Pancreas (tissue), 10 donors: ENCODE measurements around the gene CALCA. TPM values are rescaled to one million over a fixed set of nuclear protein-coding genes. Genes with fewer than 3 reads are reported as not detected.
"Not testable (repeated sequence)": the region's sequence is repeated elsewhere in the genome, so short reads cannot be mapped to it uniquely, and the experiment has no call there.

Source experiments
- ATAC-seq, 4 donors: fragments of 200-7000 bp; cut with Tn5 transposase; one replicate each; pipeline versions ENCODE4 v1.8.0 to v1.9.1; 2020; ENCODE audit warnings: mild to moderate bottlenecking in 4 of 4, moderate library complexity in 4 of 4
- DNase-seq, 6 donors: peaks; one replicate each; pipeline ENCODE4 v3.0.0-alpha.2; 2020
- FAIRE-seq: peaks from 2 replicates; lab custom pipeline; 2012; peaks lifted over from hg19 to GRCh38; lab: Jason Lieb, UNC
- H3K27ac ChIP-seq, 4 donors: fragments of 200-600 bp; sonication (generic); 1 replicate in 3 of 4; 2 replicates in 1 of 4; pipeline versions ENCODE4 v1.5.0 to v1.8.0; 2020
- H3K27me3 ChIP-seq, 4 donors: fragments of 200-600 bp; one replicate each; pipeline ENCODE4 v1.8.0; 2021
- H3K36me3 ChIP-seq, 3 donors: fragments of 200-600 bp; sonication (generic) in 1 of 3; one replicate each; pipeline versions ENCODE4 v1.5.0 to v1.8.0; 2020 to 2021
- H3K4me1 ChIP-seq, 3 donors: fragments of 200-600 bp; one replicate each; pipeline ENCODE4 v1.8.0; 2021
- H3K4me3 ChIP-seq, 4 donors: fragments of 200-600 bp; sonication (generic) in 2 of 4; one replicate each; pipeline versions ENCODE4 v1.5.0 to v1.8.0; 2020 to 2021
- H3K9me3 ChIP-seq, 4 donors: fragments of 200-600 bp; one replicate each; pipeline ENCODE4 v1.8.0; 2021
- WGBS, 2 donors: extraction: QIAGEN DNeasy Blood & Tissue Kit; methylation state at CpG; one replicate each; pipeline ENCODE4 v1.1.7; 2013; 5-methylcytosine and 5-hydroxymethylcytosine counted together
- intact Hi-C, 3 donors: fragments of 100-400 bp; cut with DNase I; formaldehyde crosslinking; loops; one replicate each; pipeline versions ENCODE4 v1.11.1 to v1.14.2; 2022
- polyA plus RNA-seq, 2 donors: library from polyadenylated mRNA; stranded (reverse); fragments of 200-250 nt; gene quantifications; one replicate each; pipeline ENCODE4 v1.2.3, GENCODE V29; 2013
- total RNA-seq, 6 donors: library from RNA; stranded (reverse); fragmentation: NEBNext Ultra II Directional in 4 of 6; extraction: Animal tissue kit (Norgen Biotek cat#: 25700) in 4 of 6; gene quantifications; one replicate each; pipeline versions ENCODE4 v1.2.1 to v1.2.4, GENCODE V29; 2021 to 2023
- TF ChIP-seq, protein P1 (sequence below), 4 donors: fragments of 200-600 bp; sonication (generic) in 3 of 4; IDR thresholded peaks; one replicate each; pipeline versions ENCODE4 v1.5.0 to v1.8.0; 2021; ENCODE audit warnings: antibody characterized with exemption in 4 of 4
- donor health status: healthy with polysubstance abuse.
- donor health status: DM: no; HTN: no; CAD: no; lungs with moderate emphysema.
- donor health status: DM: no; HTN: no; CAD: no.
- donor health status: control.
- donor health status: control.
- donor health status: Bipolar disorder and iron deficiency.
- donor health status: DM: yes; HTN: yes; CAD: no.
- donor health status: DM: no; HTN: no; CAD: no.
- donor health status: DM: no; HTN: no; CAD: no.
- donor health status: DM: yes; HTN: yes; CAD: no.

CALCA gene
- total and polyA plus RNA-seq, 8 donors: 0.12 to 0.38 TPM; not detected in 6

DNA sequence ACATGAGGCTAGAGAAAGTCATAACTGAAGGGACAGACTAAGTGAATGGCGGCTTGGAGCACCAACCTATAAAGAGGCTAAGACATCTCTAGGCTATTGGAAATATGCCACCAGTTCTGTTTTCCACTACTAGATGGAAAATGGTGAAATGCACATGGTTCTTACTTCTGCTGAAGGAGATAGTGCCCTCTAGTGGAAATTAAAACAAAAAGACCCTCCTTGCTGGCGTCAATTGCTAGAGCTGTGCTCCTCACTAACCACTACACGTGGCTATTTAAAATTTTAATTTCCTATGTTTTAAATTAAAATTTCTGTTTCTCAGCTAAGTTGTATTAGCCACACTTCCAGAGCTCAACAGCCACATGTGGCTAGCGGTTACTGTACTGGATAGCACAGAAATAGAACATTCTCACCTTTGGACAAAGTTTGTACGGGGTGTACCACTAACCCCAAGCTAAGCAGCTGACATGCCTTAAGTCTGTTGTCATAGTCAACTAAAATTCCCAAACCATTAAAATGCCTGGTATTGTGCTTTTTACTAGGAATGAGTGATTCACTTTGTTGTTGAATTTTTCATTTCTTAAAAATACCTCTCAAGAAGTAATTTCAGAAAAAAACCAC lies 34.1 kb upstream of the CALCA start:
- no peak overlapping the region for H3K4me3 ChIP-seq
- DNase-seq: no peak
- WGBS, 2 donors: 79 to 82% methylated on average over 5 of the region's 5 CpGs
- no peak for ATAC-seq
- TF ChIP-seq, protein P1, sequence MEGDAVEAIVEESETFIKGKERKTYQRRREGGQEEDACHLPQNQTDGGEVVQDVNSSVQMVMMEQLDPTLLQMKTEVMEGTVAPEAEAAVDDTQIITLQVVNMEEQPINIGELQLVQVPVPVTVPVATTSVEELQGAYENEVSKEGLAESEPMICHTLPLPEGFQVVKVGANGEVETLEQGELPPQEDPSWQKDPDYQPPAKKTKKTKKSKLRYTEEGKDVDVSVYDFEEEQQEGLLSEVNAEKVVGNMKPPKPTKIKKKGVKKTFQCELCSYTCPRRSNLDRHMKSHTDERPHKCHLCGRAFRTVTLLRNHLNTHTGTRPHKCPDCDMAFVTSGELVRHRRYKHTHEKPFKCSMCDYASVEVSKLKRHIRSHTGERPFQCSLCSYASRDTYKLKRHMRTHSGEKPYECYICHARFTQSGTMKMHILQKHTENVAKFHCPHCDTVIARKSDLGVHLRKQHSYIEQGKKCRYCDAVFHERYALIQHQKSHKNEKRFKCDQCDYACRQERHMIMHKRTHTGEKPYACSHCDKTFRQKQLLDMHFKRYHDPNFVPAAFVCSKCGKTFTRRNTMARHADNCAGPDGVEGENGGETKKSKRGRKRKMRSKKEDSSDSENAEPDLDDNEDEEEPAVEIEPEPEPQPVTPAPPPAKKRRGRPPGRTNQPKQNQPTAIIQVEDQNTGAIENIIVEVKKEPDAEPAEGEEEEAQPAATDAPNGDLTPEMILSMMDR (IDR thresholded peaks at IDR 0.05): no peak
- no peaks in the 10 kb centered on the region for H3K4me1 ChIP-seq
- no peaks in the 10 kb centered on the region for H3K27me3 ChIP-seq
- no peaks in the 10 kb centered on the region for H3K36me3 ChIP-seq
- FAIRE-seq: no peak
- intact Hi-C loops: no loop called here
- H3K9me3 ChIP-seq: no peaks in the 10 kb centered on the region
- H3K27ac ChIP-seq: no peak overlapping the region

DNA sequence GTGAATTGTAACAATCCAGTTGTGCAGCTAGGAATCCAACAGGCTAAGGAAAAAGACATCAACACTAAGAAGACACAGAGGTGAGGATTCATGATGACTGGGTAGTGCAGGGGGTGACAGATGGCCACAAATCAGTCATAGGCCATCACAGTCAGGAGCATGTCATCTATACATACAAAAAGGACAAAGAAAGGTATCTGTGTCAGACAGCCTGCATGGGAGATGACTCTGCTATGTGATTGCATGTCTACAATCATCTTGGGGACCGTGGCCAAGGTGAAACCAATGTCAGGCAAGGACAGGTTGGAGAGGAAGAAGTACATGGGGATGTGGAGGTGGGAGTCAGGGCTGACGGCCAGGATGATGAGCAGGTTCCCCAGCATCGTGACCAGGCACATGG lies 16.0 kb upstream of the CALCA start:
- H3K9me3 ChIP-seq, H3K4me3 ChIP-seq, ATAC-seq, FAIRE-seq, H3K27me3 ChIP-seq, H3K27ac ChIP-seq, DNase-seq, H3K36me3 ChIP-seq, H3K4me1 ChIP-seq, intact Hi-C loops: not testable (repeated sequence)
- 66 to 71% methylated on average over 3 of the region's 3 CpGs for WGBS, 2 donors

DNA sequence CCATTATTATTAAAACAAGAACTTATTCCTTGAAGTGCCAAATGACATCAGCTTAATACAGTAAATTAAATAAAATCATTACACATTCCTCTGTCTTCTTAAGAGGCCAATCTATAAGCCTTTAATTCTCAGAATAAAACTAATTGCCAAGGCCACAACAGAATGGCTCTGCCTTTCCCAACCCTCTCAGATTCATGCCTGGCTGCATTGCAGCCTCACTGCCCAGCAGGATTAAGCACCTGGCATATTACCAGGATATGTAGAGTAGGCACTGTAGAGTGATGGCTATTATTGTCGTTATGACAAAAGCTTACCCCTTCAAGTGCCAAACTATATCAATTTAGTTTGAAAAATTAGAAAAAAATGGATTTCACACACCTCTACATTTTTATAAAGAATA lies 9.4 kb upstream of the CALCA start:
- Histone ChIP-seq H3K27ac (no peak overlapping the region), H3K9me3 (no peaks in the 10 kb centered on the region), H3K27me3 (peaks cover 0 to 15% (median 0%) of the 10 kb centered on the region in 4 donors), H3K4me1 (no peaks in the 10 kb centered on the region), H3K36me3 (no peaks in the 10 kb centered on the region), H3K4me3 (no peak overlapping the region)
- no peak for FAIRE-seq
- no peak for DNase-seq
- intact Hi-C loops: no loop called here
- TF ChIP-seq, protein P1 (IDR thresholded peaks at IDR 0.05): no peak
- ATAC-seq: no peak
- WGBS, 2 donors: 69 to 70% methylated on average over 1 of the region's 1 CpG

DNA sequence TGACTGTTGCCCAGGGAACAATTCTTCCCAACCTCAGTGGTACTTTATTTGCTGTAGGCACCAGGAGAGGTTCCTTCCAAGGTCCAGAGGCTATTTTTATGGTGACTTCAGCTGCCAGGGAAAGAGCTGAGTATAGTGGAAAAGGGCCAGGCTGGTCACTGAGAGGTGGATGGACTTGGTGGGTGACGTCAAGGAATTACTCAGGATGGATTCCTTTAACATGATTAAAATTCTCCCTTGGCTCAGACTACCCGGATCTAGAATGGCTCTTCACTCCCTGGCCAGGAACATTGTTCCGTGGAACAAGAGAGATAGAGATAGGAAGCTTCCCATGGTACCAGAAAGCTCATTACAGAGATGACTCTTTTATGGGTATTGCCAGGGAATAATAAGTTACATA lies 8.7 kb upstream of the CALCA start:
- no peaks in the 10 kb centered on the region for H3K9me3 ChIP-seq
- 88 to 95% methylated on average over 3 of the region's 3 CpGs for WGBS, 2 donors
- no peak overlapping the region for H3K4me3 ChIP-seq
- TF ChIP-seq, protein P1 (IDR thresholded peaks at IDR 0.05): no peak
- FAIRE-seq (no peak), ATAC-seq (no peak), DNase-seq (no peak)
- no peak overlapping the region for H3K27ac ChIP-seq
- H3K27me3 ChIP-seq: peaks cover 0 to 20% (median 0%) of the 10 kb centered on the region in 4 donors
- peaks cover 0 to 3% (median 0%) of the 10 kb centered on the region in 3 donors for H3K4me1 ChIP-seq
- intact Hi-C loops: no loop called here
- no peaks in the 10 kb centered on the region for H3K36me3 ChIP-seq

DNA sequence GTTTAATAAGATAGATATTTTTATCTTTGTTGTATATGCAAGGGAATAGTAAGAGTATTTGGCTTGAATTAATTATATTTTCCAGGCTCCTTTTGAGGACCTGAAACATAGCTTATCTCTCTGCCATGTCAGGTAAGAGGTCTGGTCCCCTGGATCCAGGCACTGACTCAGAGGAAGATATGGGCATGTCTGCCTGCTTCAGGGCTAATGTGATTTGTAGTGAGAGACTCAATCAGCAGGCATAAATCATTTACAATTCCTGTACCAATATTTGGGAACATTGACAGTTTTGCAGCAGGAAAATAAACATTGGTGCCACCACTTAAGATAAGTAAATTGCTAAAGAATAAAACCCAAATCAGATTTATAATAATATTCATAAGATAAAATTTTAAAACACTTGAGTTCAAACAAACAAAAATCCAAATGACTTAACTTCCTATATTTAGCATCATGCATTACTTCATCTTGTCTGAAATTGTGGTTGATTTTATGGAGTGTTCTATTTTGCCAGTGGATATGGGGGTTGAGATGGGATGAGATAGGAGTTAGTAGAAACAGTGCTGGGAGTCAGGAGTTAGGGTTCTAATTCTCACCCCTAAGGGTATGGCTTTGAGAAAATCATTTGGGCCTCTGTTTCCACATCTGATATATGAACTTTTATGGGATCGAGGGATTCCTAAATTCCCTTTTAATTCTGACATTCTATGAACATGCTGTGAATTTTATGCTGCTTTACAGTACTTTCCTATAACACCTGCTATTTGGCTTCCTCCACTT lies 5.1 kb upstream of the CALCA start:
- Histone ChIP-seq H3K27ac (no peak overlapping the region), H3K4me3 (no peak overlapping the region), H3K4me1 (peaks cover 12 to 13% (median 12%) of the 10 kb centered on the region in 3 donors), H3K9me3 (no peaks in the 10 kb centered on the region), H3K36me3 (no peaks in the 10 kb centered on the region), H3K27me3 (peaks cover 0 to 37% (median 2%) of the 10 kb centered on the region in 4 donors)
- intact Hi-C loops: no loop called here
- DNase-seq (no peak), FAIRE-seq (no peak), ATAC-seq (no peak)
- 89 to 93% methylated on average over 1 of the region's 1 CpG for WGBS, 2 donors
- TF ChIP-seq, protein P1 (IDR thresholded peaks at IDR 0.05): no peak
